Tibial artery (tissue), 4 donors: ENCODE measurements around the gene SCPEP1.

Experiments used
- DNase-seq, 2 donors: peaks; one replicate each; pipeline ENCODE4 v3.0.0-alpha.2; 2019
- H3K27ac ChIP-seq, 2 donors: fragments of 200-600 bp; sonication (generic) in 1 of 2; 1 replicate in 1 of 2; 2 replicates in 1 of 2; pipeline ENCODE4 v1.5.1; 2018 to 2019; ENCODE audit warnings: mild to moderate bottlenecking in 1 of 2
- H3K27me3 ChIP-seq, 2 donors: fragments of 200-600 bp; sonication (generic) in 1 of 2; one replicate each; pipeline versions ENCODE4 v1.5.1 to v1.6.0; 2016 to 2019
- H3K36me3 ChIP-seq, 3 donors: fragments of 200-600 bp; sonication (generic) in 2 of 3; one replicate each; pipeline ENCODE4 v1.5.1; 2016 to 2019; ENCODE audit warnings: mild to moderate bottlenecking in 2 of 3
- H3K4me1 ChIP-seq, 4 donors: fragments of 200-600 bp; sonication (generic) in 2 of 4; 1 replicate in 3 of 4; 2 replicates in 1 of 4; pipeline ENCODE4 v1.5.1; 2016 to 2019
- H3K4me3 ChIP-seq, 2 donors: fragments of 200-600 bp; sonication (generic) in 1 of 2; 1 replicate in 1 of 2; 2 replicates in 1 of 2; pipeline ENCODE4 v1.5.1; 2018 to 2019; ENCODE audit warnings: mild to moderate bottlenecking in 2 of 2
- H3K9me3 ChIP-seq, 3 donors: fragments of 200-600 bp; sonication (generic) in 1 of 3; one replicate each; pipeline ENCODE4 v1.5.1; 2016 to 2019
- intact Hi-C: fragments of 100-400 bp; cut with DNase I; formaldehyde crosslinking; loops from one replicate; pipeline ENCODE4 v1.15.0; 2023; ENCODE audit warnings: low total_unique reads
- TF ChIP-seq, protein P1 (sequence below), 2 experiments: fragments of 200-600 bp in 1 of 2; fragments of 450-650 bp in 1 of 2; IDR thresholded peaks; one replicate each; pipeline ENCODE4 v1.5.1; 2017 to 2019; ENCODE audit warnings: antibody characterized with exemption in 2 of 2, mild to moderate bottlenecking in 1 of 2, moderate library complexity in 1 of 2

The SCPEP1 gene

DNA sequence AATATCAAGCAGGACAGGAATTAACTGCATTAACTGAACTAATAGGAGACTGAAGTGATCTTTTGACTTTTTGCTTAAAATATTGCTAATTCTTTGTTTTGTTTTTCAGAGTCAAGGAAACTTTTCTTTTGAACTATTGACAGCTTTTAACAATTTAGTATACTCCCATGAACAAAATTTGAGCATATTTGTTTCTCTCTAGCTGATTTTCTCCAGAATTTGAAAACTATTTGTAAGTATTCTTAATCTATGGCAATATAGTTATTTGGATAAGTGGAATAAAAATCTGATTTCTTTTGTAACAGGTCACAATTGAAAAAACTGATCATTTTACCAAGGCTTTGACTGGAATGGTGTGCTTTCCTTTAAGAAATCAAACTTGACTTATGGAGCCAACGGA, 7.0 kb upstream of the SCPEP1 start:
- intact Hi-C loops: no loop called here
- no peaks in the 10 kb centered on the region for H3K36me3 ChIP-seq
- H3K27ac ChIP-seq: no peak overlapping the region
- no peaks in the 10 kb centered on the region for H3K27me3 ChIP-seq
- H3K9me3 ChIP-seq: no peaks in the 10 kb centered on the region
- no peak for DNase-seq
- no peak overlapping the region for H3K4me3 ChIP-seq
- TF ChIP-seq, protein P1, sequence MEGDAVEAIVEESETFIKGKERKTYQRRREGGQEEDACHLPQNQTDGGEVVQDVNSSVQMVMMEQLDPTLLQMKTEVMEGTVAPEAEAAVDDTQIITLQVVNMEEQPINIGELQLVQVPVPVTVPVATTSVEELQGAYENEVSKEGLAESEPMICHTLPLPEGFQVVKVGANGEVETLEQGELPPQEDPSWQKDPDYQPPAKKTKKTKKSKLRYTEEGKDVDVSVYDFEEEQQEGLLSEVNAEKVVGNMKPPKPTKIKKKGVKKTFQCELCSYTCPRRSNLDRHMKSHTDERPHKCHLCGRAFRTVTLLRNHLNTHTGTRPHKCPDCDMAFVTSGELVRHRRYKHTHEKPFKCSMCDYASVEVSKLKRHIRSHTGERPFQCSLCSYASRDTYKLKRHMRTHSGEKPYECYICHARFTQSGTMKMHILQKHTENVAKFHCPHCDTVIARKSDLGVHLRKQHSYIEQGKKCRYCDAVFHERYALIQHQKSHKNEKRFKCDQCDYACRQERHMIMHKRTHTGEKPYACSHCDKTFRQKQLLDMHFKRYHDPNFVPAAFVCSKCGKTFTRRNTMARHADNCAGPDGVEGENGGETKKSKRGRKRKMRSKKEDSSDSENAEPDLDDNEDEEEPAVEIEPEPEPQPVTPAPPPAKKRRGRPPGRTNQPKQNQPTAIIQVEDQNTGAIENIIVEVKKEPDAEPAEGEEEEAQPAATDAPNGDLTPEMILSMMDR (IDR thresholded peaks at IDR 0.05): no peak
- H3K4me1 ChIP-seq: no peaks in the 10 kb centered on the region

DNA sequence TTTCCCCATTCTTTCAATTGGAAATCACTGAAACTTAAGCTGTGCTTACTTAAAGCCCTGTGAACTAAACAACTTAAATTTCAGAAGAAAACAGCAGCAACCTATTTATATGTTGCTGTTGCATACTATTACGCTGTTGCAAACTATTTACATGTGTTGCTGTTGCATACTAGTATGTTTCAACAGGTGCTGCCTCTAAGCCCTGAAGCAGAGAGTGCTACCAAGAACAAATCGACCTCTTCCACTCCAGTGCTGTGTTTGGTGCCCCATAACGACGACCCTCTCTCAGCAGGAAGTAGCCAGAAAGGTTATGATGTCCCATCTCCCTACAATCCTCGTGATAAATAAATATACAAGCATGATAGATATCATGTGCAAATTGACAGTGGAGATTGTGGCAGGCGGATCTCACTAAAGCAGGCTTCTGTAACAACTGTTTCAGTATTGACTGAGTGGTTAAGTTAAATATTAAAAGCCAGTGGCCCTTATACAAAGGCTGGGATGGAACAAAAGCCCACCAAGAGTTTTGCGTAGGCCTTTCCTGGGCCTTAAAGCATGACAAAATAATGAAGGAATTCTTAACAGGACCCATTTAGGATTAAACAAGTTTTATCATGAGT, 5.7 kb upstream of the SCPEP1 start:
- Histone ChIP-seq H3K4me3 (no peak overlapping the region), H3K36me3 (no peaks in the 10 kb centered on the region), H3K9me3 (no peaks in the 10 kb centered on the region), H3K4me1 (peaks cover 0 to 5% (median 0%) of the 10 kb centered on the region in 4 donors), H3K27me3 (no peaks in the 10 kb centered on the region), H3K27ac (no peak overlapping the region)
- TF ChIP-seq, protein P1 (IDR thresholded peaks at IDR 0.05): no peak
- DNase-seq: no peak
- intact Hi-C loops: no loop called here

DNA sequence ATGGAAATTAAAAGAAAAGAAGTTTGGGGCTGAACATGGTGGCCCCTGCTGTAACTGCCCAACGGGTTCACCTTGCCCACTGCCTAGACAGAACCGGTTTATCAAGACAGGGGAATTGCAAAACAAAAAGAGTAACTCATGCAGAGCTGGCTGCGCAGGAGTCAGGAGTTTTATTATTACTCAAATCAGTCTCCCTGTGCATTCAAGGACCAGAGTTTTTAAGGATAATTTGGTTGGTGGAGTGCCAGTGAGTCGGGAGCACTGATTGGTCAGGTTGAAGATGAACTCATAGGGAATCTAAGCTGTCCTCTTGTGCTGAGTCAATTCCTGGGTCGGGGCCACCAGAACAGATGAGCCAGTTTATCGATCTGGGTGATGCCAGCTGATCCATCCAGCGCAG, 4.4 kb upstream of the SCPEP1 start:
- Histone ChIP-seq H3K4me1 (peaks cover 0 to 9% (median 1%) of the 10 kb centered on the region in 4 donors), H3K9me3 (no peaks in the 10 kb centered on the region), H3K27ac (no peak overlapping the region), H3K36me3 (no peaks in the 10 kb centered on the region), H3K4me3 (no peak overlapping the region), H3K27me3 (no peaks in the 10 kb centered on the region)
- intact Hi-C loops: no loop called here
- DNase-seq: no peak
- TF ChIP-seq, protein P1 (IDR thresholded peaks at IDR 0.05): no peak

DNA sequence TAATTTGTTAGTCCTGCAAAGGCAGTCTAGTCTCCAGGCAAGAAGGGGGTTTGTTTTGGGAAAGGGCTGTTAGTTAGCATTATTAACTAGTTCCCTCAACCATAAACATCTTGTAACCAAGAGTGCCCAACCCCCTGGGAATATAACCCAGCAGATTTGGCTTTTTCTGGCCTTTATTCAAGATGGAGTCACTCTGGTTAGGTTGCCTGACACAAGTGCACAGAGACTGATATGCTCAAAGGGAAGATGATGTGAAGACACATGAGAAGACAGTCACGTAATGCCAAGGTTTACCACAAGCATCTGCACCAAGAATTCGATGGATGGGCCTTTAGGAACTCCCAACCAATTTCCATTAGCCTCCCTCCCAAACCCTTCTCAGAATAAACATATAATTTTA, 3.9 kb upstream of the SCPEP1 start:
- H3K27ac ChIP-seq: no peak overlapping the region
- intact Hi-C loops: no loop called here
- TF ChIP-seq, protein P1 (IDR thresholded peaks at IDR 0.05): no peak

DNA sequence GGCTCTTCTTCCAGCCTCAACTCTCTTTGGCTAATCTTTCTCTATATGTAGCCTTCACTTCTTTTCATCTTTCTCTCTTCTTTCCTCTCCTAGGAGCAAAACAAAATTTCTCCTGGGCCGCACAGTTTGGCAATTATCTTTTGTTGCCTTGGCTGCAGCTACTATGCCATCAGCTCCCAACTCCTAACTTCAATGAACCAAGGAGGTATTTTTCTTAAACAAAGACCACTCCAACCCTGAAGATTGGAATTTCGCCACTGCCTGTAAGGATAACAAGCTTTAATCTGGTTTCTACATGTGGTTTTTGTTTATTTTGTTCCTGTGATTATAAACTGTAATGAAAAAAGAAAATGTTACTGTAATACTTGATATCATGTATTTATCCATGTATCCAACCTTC, 2.3 kb upstream of the SCPEP1 start:
- TF ChIP-seq, protein P1 (IDR thresholded peaks at IDR 0.05): no peak
- Histone ChIP-seq H3K9me3 (no peaks in the 10 kb centered on the region), H3K4me3 (no peak overlapping the region), H3K27me3 (no peaks in the 10 kb centered on the region), H3K4me1 (peaks cover 0 to 18% (median 6%) of the 10 kb centered on the region in 4 donors), H3K27ac (no peak overlapping the region), H3K36me3 (no peaks in the 10 kb centered on the region)
- no peak for DNase-seq
- intact Hi-C loops: no loop called here

More for the DNA sequence above, 3.9 kb upstream of the SCPEP1 start:
- Histone ChIP-seq H3K4me1 (peaks cover 0 to 14% (median 3%) of the 10 kb centered on the region in 4 donors), H3K36me3 (no peaks in the 10 kb centered on the region), H3K9me3 (no peaks in the 10 kb centered on the region), H3K27me3 (no peaks in the 10 kb centered on the region), H3K4me3 (no peak overlapping the region)
- DNase-seq: no peak
